OCI-LY7 (cell line): ENCODE results near the gene EML6. TPM values are rescaled to one million over a fixed set of nuclear protein-coding genes. Genes with fewer than 3 reads are reported as not detected.

ENCODE experiments used
- BruUV-seq: library from RNA; stranded (reverse); fragments of 400-500 nt; replicated peaks from 2 replicates; lab custom pipeline; 2021; lab: Mats Ljungman, UMichigan
- CTCF ChIA-PET: fragments of 300-600 bp; sonication (Branson Sonifier 250); formaldehyde crosslinking; loops from one replicate; lab custom pipeline; 2022; ENCODE audit warnings: antibody characterized with exemption; ENCODE audit not compliant: unreplicated experiment; lab: Charles Lee
- POLR2A ChIA-PET: fragments of 300-600 bp; sonication (Branson Sonifier 250); formaldehyde crosslinking; loops from one replicate; lab custom pipeline; 2022; ENCODE audit warnings: antibody characterized with exemption; lab: Charles Lee
- DNase-seq: peaks from one replicate; pipeline ENCODE4 v3.0.0-alpha.2; 2015; ENCODE audit warnings: low spot score
- H2AFZ ChIP-seq: fragments of 200-600 bp; sonication (generic), shearing (Covaris generic); 2 replicates; pipeline ENCODE4 v1.6.1; 2014; ENCODE audit warnings: mild to moderate bottlenecking, antibody characterized with exemption, low read length, moderate library complexity
- H3K27ac ChIP-seq: fragments of 200-600 bp; sonication (generic); 2 replicates; pipeline ENCODE4 v1.5.1; 2014; ENCODE audit warnings: mixed run types, low read depth, mild to moderate bottlenecking, moderate library complexity, low read length, inconsistent platforms; ENCODE audit not compliant: poor library complexity, severe bottlenecking
- H3K36me3 ChIP-seq: fragments of 200-600 bp; sonication (generic); 2 replicates; pipeline ENCODE4 v1.6.1; 2014; ENCODE audit warnings: mild to moderate bottlenecking, antibody characterized with exemption, low read length, moderate library complexity, mixed read lengths; ENCODE audit not compliant: insufficient read depth
- H3K4me1 ChIP-seq: fragments of 200-600 bp; sonication (generic); 2 replicates; pipeline ENCODE4 v1.5.1; 2014; ENCODE audit warnings: mild to moderate bottlenecking, low read length; ENCODE audit not compliant: insufficient read depth, poor library complexity, severe bottlenecking
- H3K4me2 ChIP-seq: fragments of 200-600 bp; sonication (generic); 2 replicates; pipeline ENCODE4 v1.6.1; 2014; ENCODE audit warnings: mild to moderate bottlenecking, low read length
- H3K4me3 ChIP-seq: fragments of 200-600 bp; sonication (generic); 2 replicates; pipeline ENCODE4 v1.5.1; 2014; ENCODE audit warnings: mild to moderate bottlenecking, low read depth, low read length; ENCODE audit not compliant: poor library complexity, severe bottlenecking
- H3K79me2 ChIP-seq: fragments of 200-600 bp; sonication (generic); 2 replicates; pipeline ENCODE4 v1.6.1; 2016; ENCODE audit warnings: low read depth, mild to moderate bottlenecking, low read length, moderate library complexity, mixed read lengths; ENCODE audit not compliant: insufficient read depth
- H3K9me2 ChIP-seq: fragments of 200-600 bp; sonication (generic); 2 replicates; pipeline ENCODE4 v1.6.1; 2016; ENCODE audit warnings: mild to moderate bottlenecking, low read length, mixed read lengths; ENCODE audit not compliant: insufficient read depth
- H3K9me3 ChIP-seq: fragments of 200-600 bp; sonication (generic); 2 replicates; pipeline ENCODE4 v1.6.1; 2014; ENCODE audit warnings: mild to moderate bottlenecking, mixed run types, low read length, mixed read lengths
- H4K20me1 ChIP-seq: fragments of 200-600 bp; sonication (generic); 2 replicates; pipeline ENCODE4 v1.6.1; 2014; ENCODE audit warnings: mild to moderate bottlenecking, antibody characterized with exemption, low read length, moderate library complexity, mixed read lengths; ENCODE audit not compliant: insufficient read depth
- EZH2phosphoT487 ChIP-seq: fragments of 200-600 bp; sonication (generic); IDR thresholded peaks from 2 replicates; pipeline ENCODE4 v1.6.1; 2018; ENCODE audit warnings: low read depth, borderline replicate concordance, mild to moderate bottlenecking, mixed run types, antibody characterized with exemption, low read length, moderate library complexity, mixed read lengths
- intact Hi-C: fragments of 100-400 bp; cut with micrococcal nuclease; formaldehyde crosslinking; loops from one replicate; pipeline ENCODE4 v1.10.0; 2022; ENCODE audit not compliant: unreplicated experiment
- total RNA-seq, 2 experiments: library from RNA; depleted of rRNA in 1 of 2; stranded (reverse); fragments of >200 nt in 1 of 2; shearing (Covaris generic) in 1 of 2; gene quantifications; 2 replicates each; pipeline ENCODE4 v1.2.3, GENCODE V29; 2014 to 2022
- TF ChIP-seq, protein P1 (sequence below): fragments of 200-600 bp; sonication (generic); conservative IDR thresholded peaks from 2 replicates; pipeline ENCODE4 v1.5.1; 2014; ENCODE audit warnings: mild to moderate bottlenecking, antibody characterized with exemption, low read length, moderate library complexity, mixed read lengths

The EML6 gene
- total RNA-seq, 2 experiments from 2014 or later = 310 to 367 TPM

DNA sequence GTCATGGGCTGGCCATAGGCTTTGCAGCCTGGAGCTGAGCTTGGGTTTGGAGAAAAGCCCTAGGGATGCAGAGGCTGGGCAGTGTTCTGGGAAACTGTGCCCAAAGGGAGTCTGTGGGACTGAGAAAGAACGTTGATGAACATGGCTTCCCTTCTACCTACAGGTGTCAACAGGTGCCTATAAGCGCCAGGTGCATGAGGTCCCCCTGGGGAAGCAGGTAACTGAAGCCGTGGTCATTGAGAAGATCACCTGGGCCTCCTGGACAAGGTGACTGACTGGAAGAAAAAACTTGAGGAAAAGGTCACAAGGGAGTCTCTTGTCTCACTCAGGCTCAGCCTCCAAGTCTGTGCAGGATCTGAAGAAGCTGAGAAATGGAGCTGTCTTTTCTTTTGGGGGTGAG lies 243.4 kb downstream of the EML6 start:
- no TSS peak for BruUV-seq
- H3K9me2 ChIP-seq = no peaks in the 10 kb centered on the region
- POLR2A ChIA-PET = interaction anchor here (1.1 kb wide), 1 partner anchor 10 kb away, joined by 3 read pairs; no protein-coding TSS in a partner anchor
- TF ChIP-seq, protein P1, sequence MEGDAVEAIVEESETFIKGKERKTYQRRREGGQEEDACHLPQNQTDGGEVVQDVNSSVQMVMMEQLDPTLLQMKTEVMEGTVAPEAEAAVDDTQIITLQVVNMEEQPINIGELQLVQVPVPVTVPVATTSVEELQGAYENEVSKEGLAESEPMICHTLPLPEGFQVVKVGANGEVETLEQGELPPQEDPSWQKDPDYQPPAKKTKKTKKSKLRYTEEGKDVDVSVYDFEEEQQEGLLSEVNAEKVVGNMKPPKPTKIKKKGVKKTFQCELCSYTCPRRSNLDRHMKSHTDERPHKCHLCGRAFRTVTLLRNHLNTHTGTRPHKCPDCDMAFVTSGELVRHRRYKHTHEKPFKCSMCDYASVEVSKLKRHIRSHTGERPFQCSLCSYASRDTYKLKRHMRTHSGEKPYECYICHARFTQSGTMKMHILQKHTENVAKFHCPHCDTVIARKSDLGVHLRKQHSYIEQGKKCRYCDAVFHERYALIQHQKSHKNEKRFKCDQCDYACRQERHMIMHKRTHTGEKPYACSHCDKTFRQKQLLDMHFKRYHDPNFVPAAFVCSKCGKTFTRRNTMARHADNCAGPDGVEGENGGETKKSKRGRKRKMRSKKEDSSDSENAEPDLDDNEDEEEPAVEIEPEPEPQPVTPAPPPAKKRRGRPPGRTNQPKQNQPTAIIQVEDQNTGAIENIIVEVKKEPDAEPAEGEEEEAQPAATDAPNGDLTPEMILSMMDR = no peak
- TF ChIP-seq EZH2phosphoT487 = no peak
- CTCF ChIA-PET = no interaction called here
- no peaks in the 10 kb centered on the region for H3K4me1 ChIP-seq
- no peak for DNase-seq
- H3K36me3 ChIP-seq = peaks cover 99% of the 10 kb centered on the region
- H3K27ac ChIP-seq = no peak overlapping the region
- no peak overlapping the region for H2AFZ ChIP-seq
- no peak overlapping the region for H3K4me3 ChIP-seq
- intact Hi-C loops = no loop called here
- H3K4me2 ChIP-seq = no peak overlapping the region
- H4K20me1 ChIP-seq = no peaks in the 10 kb centered on the region
- no peaks in the 10 kb centered on the region for H3K9me3 ChIP-seq
- H3K79me2 ChIP-seq = no peaks in the 10 kb centered on the region

DNA sequence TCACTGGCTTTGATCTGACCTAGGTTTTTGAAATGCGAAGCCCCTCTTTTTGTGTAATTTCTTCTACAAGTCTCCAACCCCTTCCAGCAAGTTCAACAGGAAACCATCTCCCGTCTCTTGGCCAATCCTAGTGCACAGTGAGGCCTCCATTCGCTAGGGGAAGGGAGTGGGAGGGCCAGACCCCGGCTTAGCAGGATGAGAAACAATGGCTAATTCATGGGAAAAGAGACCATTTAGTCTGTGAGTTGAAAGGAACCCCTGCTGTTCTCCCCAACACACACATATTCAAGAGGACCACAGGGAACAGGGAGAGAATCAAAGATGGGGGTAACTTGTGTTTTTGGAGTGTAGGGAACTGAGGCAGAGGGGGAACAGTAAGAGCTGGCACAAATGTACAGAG lies 243.8 kb downstream of the EML6 start:
- no peak overlapping the region for H3K4me3 ChIP-seq
- no peaks in the 10 kb centered on the region for H4K20me1 ChIP-seq
- no peaks in the 10 kb centered on the region for H3K79me2 ChIP-seq
- POLR2A ChIA-PET = no interaction called here
- DNase-seq = no peak
- no peaks in the 10 kb centered on the region for H3K9me2 ChIP-seq
- no peaks in the 10 kb centered on the region for H3K4me1 ChIP-seq
- intact Hi-C loops = no loop called here
- TF ChIP-seq, protein P1 = no peak
- TF ChIP-seq EZH2phosphoT487 = no peak
- CTCF ChIA-PET = no interaction called here
- no peak overlapping the region for H2AFZ ChIP-seq
- BruUV-seq = no TSS peak
- no peaks in the 10 kb centered on the region for H3K9me3 ChIP-seq
- no peak overlapping the region for H3K4me2 ChIP-seq
- H3K36me3 ChIP-seq = peaks cover 99% of the 10 kb centered on the region
- H3K27ac ChIP-seq = no peak overlapping the region

- no peak for DNase-seq
- H3K36me3 ChIP-seq = peaks cover 99% of the 10 kb centered on the region
- H3K4me2 ChIP-seq = no peak overlapping the region
- H3K9me3 ChIP-seq = no peaks in the 10 kb centered on the region
- no TSS peak for BruUV-seq
- H3K4me3 ChIP-seq = no peak overlapping the region
- H4K20me1 ChIP-seq = no peaks in the 10 kb centered on the region
- ChIA-PET POLR2A (no interaction called here), CTCF (no interaction called here)
- H3K79me2 ChIP-seq = no peaks in the 10 kb centered on the region
- no peak for TF ChIP-seq EZH2phosphoT487
- TF ChIP-seq, protein P1 = no peak
- H3K27ac ChIP-seq = no peak overlapping the region
- no peaks in the 10 kb centered on the region for H3K9me2 ChIP-seq
- no peak overlapping the region for H2AFZ ChIP-seq
- no peaks in the 10 kb centered on the region for H3K4me1 ChIP-seq
- intact Hi-C loops = no loop called here
These were observed 244.4 kb downstream of the EML6 start for GRCh38 chr2:54967759-54968365.
